DND-41 (cell line): ENCODE measurements around the gene DDX49.
A peak's percentile ranks its signal among the peaks of the same experiment; 100 is the strongest.

Source experiments
- ATAC-seq: fragments of 200-7000 bp; cut with Tn5 transposase; 3 replicates; pipeline ENCODE4 v1.9.1; 2021; ENCODE audit warnings: low read depth; ENCODE audit not compliant: insufficient read depth
- DNase-seq: peaks from one replicate; pipeline ENCODE4 v3.0.0-alpha.2; 2020
- H2AFZ ChIP-seq: 2 replicates; pipeline ENCODE4 v1.6.0; 2012; ENCODE audit warnings: low read depth, low read length
- H3K27ac ChIP-seq: 2 replicates; pipeline ENCODE4 v1.5.1; 2012; ENCODE audit warnings: low read length, inconsistent platforms
- H3K27me3 ChIP-seq: fragments of 200-600 bp; sonication (generic); 2 replicates; pipeline ENCODE4 v1.6.0; 2012; ENCODE audit warnings: low read length, mild to moderate bottlenecking, inconsistent platforms; ENCODE audit not compliant: insufficient read depth, poor library complexity
- H3K36me3 ChIP-seq: 2 replicates; pipeline ENCODE4 v1.5.1; 2012; ENCODE audit warnings: low read length, inconsistent platforms; ENCODE audit not compliant: insufficient read depth
- H3K4me1 ChIP-seq: 2 replicates; pipeline ENCODE4 v1.5.1; 2012; ENCODE audit warnings: mild to moderate bottlenecking, low read length; ENCODE audit not compliant: insufficient read depth
- H3K4me2 ChIP-seq: 2 replicates; pipeline ENCODE4 v1.6.0; 2012; ENCODE audit warnings: mild to moderate bottlenecking, moderate library complexity, low read length, inconsistent platforms; ENCODE audit not compliant: insufficient read depth
- H3K4me3 ChIP-seq, 2 experiments: fragments of 200-600 bp in 1 of 2; shearing (Covaris generic) in 1 of 2; 2 replicates each; pipeline ENCODE4 v1.5.1; 2012 to 2016; ENCODE audit warnings: inconsistent platforms in 2 of 2, low read length in 2 of 2, mild to moderate bottlenecking in 2 of 2, low read depth in 1 of 2, moderate library complexity in 1 of 2
- H3K79me2 ChIP-seq: 2 replicates; pipeline ENCODE4 v1.6.0; 2012; ENCODE audit warnings: low read length, inconsistent platforms; ENCODE audit not compliant: insufficient read depth
- H3K9ac ChIP-seq: 2 replicates; pipeline ENCODE4 v1.6.0; 2012; ENCODE audit warnings: low read depth, mild to moderate bottlenecking, inconsistent platforms, low read length, moderate library complexity
- H3K9me3 ChIP-seq: 2 replicates; pipeline ENCODE4 v1.5.1; 2012; ENCODE audit warnings: low read length, moderate library complexity, mild to moderate bottlenecking, inconsistent platforms; ENCODE audit not compliant: insufficient read depth, severe bottlenecking
- H4K20me1 ChIP-seq: 2 replicates; pipeline ENCODE4 v1.6.0; 2012; ENCODE audit warnings: low read length; ENCODE audit not compliant: insufficient read depth
- CTCF ChIP-seq: IDR thresholded peaks from 2 replicates; pipeline ENCODE4 v1.5.1; 2012; ENCODE audit warnings: borderline replicate concordance, low read length, moderate library complexity, mild to moderate bottlenecking; ENCODE audit not compliant: poor library complexity, severe bottlenecking; ENCODE audit errors: extremely low read depth
- EZH2 ChIP-seq: IDR thresholded peaks from 3 replicates; pipeline ENCODE4 v1.6.1; 2012; ENCODE audit warnings: borderline replicate concordance, low read depth, mild to moderate bottlenecking, moderate library complexity, low read length, inconsistent platforms; ENCODE audit not compliant: severe bottlenecking

Gene DDX49

GRCh38 chr19:18921593-18921992 lies 2.1 kb downstream of the DDX49 start:
- Histone ChIP-seq H3K9ac (no peak overlapping the region), H3K9me3 (no peaks in the 10 kb centered on the region), H2AFZ (no peak overlapping the region), H3K36me3 (peaks cover 45% of the 10 kb centered on the region), H4K20me1 (peaks cover 14% of the 10 kb centered on the region; the same call in 1 of the 2 replicates), H3K4me2 (peak overlapping the region; percentile 70; the same call in 1 of the 2 replicates), H3K27ac (no peak overlapping the region), H3K27me3 (no peaks in the 10 kb centered on the region), H3K79me2 (peaks cover 45% of the 10 kb centered on the region), H3K4me3 (peak overlapping the region in 1 of 2 experiments; percentile 15; a peak in 1 of 4 replicates), H3K4me1 (peaks cover 36% of the 10 kb centered on the region)
- no peak for ATAC-seq
- no peak for DNase-seq
- TF ChIP-seq EZH2 (no peak), CTCF (no peak)

GRCh38 chr19:18922228-18922985 lies 2.9 kb downstream of the DDX49 start:
- DNase-seq (no peak), ATAC-seq (no peak)
- H3K4me2 ChIP-seq = no peak overlapping the region
- no peak overlapping the region for H3K4me3 ChIP-seq
- TF ChIP-seq EZH2 = no peak
- TF ChIP-seq CTCF = no peak
- peaks cover 37% of the 10 kb centered on the region for H3K79me2 ChIP-seq
- peaks cover 14% of the 10 kb centered on the region; the same call in 1 of the 2 replicates for H4K20me1 ChIP-seq
- H3K27ac ChIP-seq = no peak overlapping the region
- no peaks in the 10 kb centered on the region for H3K27me3 ChIP-seq
- H3K9ac ChIP-seq = no peak overlapping the region
- H3K9me3 ChIP-seq = no peaks in the 10 kb centered on the region
- no peak overlapping the region for H2AFZ ChIP-seq
- peaks cover 29% of the 10 kb centered on the region for H3K4me1 ChIP-seq
- peaks cover 51% of the 10 kb centered on the region for H3K36me3 ChIP-seq

- H3K9ac ChIP-seq = no peak overlapping the region
- H3K36me3 ChIP-seq = peaks cover 63% of the 10 kb centered on the region
- TF ChIP-seq EZH2 (no peak), CTCF (no peak)
- peaks cover 18% of the 10 kb centered on the region for H3K4me1 ChIP-seq
- H3K9me3 ChIP-seq = no peaks in the 10 kb centered on the region
- no peak overlapping the region for H3K4me3 ChIP-seq
- DNase-seq (no peak), ATAC-seq (no peak)
- no peak overlapping the region for H3K27ac ChIP-seq
- H3K79me2 ChIP-seq = peaks cover 17% of the 10 kb centered on the region
- H2AFZ ChIP-seq = no peak overlapping the region
- H3K4me2 ChIP-seq = no peak overlapping the region
- no peaks in the 10 kb centered on the region for H3K27me3 ChIP-seq
- H4K20me1 ChIP-seq = peaks cover 13% of the 10 kb centered on the region; the same call in 1 of the 2 replicates
These were observed 5.2 kb downstream of the DDX49 start for GRCh38 chr19:18924684-18925213.
